ENCODE results near the gene KPNA1. TPM values are rescaled to one million over a fixed set of nuclear protein-coding genes. Genes with fewer than 3 reads are reported as not detected.

Gene KPNA1
- total and polyA plus RNA-seq, 2 of the 13 experiments (the other 11 are each of a cell fraction or from before 2014, with no cell fraction given), result 15.4 to 30.0 TPM

DNA sequence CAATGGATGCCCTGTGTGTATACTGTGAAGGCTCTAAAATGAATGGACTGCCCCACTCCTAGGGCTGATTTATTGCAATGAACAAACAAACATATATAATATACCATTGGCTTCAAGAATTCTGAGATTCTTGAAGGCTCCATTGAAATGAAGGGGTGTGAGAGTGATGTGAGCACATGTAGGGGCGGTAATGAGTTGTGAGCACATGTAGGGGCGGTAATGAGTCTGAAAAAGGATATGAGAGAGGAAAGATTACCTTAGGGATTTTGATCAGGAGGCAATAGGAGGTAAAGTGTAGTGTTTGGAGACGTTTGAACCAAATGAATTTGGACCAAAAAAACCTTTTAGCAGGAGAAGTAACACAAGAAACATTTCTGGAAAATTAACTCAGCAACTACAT is 127.0 kb downstream of the KPNA1 start:
- intact Hi-C loops (cut with micrococcal nuclease; ENCODE audit: unreplicated experiment), result loop anchor here (10.0 kb wide), 1 partner anchor 843 kb away; the partner anchor contains the start of gene POLQ

More for the DNA sequence above, 127.0 kb downstream of the KPNA1 start:
- H3K4me1 ChIP-seq (ENCODE audit: insufficient read depth, low read length), result peaks cover 80% of the 10 kb centered on the region
- H3K27ac ChIP-seq (ENCODE audit: extremely low read length, insufficient read depth, low read length), result no peak overlapping the region
- H3K79me2 ChIP-seq (ENCODE audit: insufficient read depth, low read length), result peaks cover 82% of the 10 kb centered on the region
- no peaks in the 10 kb centered on the region; a peak in 1 of 5 replicates for H3K27me3 ChIP-seq (ENCODE audit: control insufficient read depth in 1 of 2, insufficient read depth in 2 of 2, low read length in 2 of 2)
- no peak overlapping the region for H3K9ac ChIP-seq (ENCODE audit: insufficient read depth, low read depth, low read length)
- FAIRE-seq, result no peak
- no peaks in the 10 kb centered on the region for H3K9me3 ChIP-seq (ENCODE audit: low read length)
- ChIA-PET POLR2A (no interaction called here), CTCF (ENCODE audit: low intra/inter-chr PET ratio, low total read pairs) (no interaction called here)
- in situ Hi-C loops (cut with HindIII; ENCODE audit: extremely low pct_ligation_motif_present, low pct_unique_long_range_greater_than_20kb), result no loop called here
- H4K20me1 ChIP-seq (ENCODE audit: insufficient read depth, low read length), result 0 out of 2 replicates have a peak, but pooled peaks cover 6% of the 10 kb centered on the region
- 91% methylated on average over 3 of the region's 3 CpGs for WGBS (ENCODE audit: low lambda C conversion rate)
- ATAC-seq, result no peak
- no TSS peak for BruUV-seq (replicated peaks)
- no peak overlapping the region for H2AFZ ChIP-seq (ENCODE audit: low read length)
- TF ChIP-seq RFX1 (IDR thresholded peaks at IDR 0.05), result no peak
- TF ChIP-seq ZNF143 (CRISPR knock-in tag; IDR thresholded peaks at IDR 0.05), result no peak
- TF ChIP-seq CBFB (CRISPR knock-in tag; IDR thresholded peaks at IDR 0.05), result no peak
- TF ChIP-seq, protein P1, sequence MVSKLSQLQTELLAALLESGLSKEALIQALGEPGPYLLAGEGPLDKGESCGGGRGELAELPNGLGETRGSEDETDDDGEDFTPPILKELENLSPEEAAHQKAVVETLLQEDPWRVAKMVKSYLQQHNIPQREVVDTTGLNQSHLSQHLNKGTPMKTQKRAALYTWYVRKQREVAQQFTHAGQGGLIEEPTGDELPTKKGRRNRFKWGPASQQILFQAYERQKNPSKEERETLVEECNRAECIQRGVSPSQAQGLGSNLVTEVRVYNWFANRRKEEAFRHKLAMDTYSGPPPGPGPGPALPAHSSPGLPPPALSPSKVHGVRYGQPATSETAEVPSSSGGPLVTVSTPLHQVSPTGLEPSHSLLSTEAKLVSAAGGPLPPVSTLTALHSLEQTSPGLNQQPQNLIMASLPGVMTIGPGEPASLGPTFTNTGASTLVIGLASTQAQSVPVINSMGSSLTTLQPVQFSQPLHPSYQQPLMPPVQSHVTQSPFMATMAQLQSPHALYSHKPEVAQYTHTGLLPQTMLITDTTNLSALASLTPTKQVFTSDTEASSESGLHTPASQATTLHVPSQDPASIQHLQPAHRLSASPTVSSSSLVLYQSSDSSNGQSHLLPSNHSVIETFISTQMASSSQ (IDR thresholded peaks at IDR 0.05; ENCODE audit: low read depth), result no peak
- TF ChIP-seq, protein P1 (CRISPR knock-in tag; IDR thresholded peaks at IDR 0.05; ENCODE audit: borderline replicate concordance), result no peak
- TF ChIP-seq HOXD1 (CRISPR knock-in tag; IDR thresholded peaks at IDR 0.05), result no peak
- no peaks in the 10 kb centered on the region for H3K36me3 ChIP-seq (replicated peaks in 1 of 2; ENCODE audit: control insufficient read depth in 1 of 2, insufficient read depth in 2 of 2, low read length in 2 of 2)
- peak overlapping the region; percentile 36; the same call in 1 of the 2 replicates for H3K4me2 ChIP-seq (ENCODE audit: low read depth, low read length)
- no peak for DNase-seq (ENCODE audit: low spot score)
- H3K4me3 ChIP-seq (replicated peaks in 1 of 3; ENCODE audit: insufficient read depth in 1 of 3, low read depth in 2 of 3, low read length in 3 of 3), result no peak overlapping the region

All from HepG2 (cell line).